HepG2 (cell line): Measurements from ENCODE around the gene NEAT1. TPM values are rescaled to one million over a fixed set of nuclear protein-coding genes. Genes with fewer than 3 reads are reported as not detected.

Experiments
- ASH2L ChIP-seq: fragments of 300-600, 200-600 bp; sonication (generic); IDR thresholded peaks from 2 replicates; pipeline ENCODE4 v1.7.0; 2017; ENCODE audit warnings: low read depth, mild to moderate bottlenecking, moderate library complexity, mixed read lengths, low read length; ENCODE audit not compliant: insufficient read length
- DMAP1 ChIP-seq: IDR thresholded peaks from 2 replicates; pipeline ENCODE4 v1.6.1; 2016
- MAFK ChIP-seq, 2 experiments: IDR thresholded peaks in 1 of 2; conservative IDR thresholded peaks in 1 of 2; 2 replicates each; pipeline ENCODE4 v1.6.1; 2011; ENCODE audit warnings: improper control_type of control experiment in 2 of 2, low read length in 2 of 2
- PRPF4 ChIP-seq: fragments of 200-400 bp; formaldehyde crosslinking; IDR thresholded peaks from 2 replicates; pipeline ENCODE4 v1.6.1; 2016; ENCODE audit warnings: low read length, low read depth; ENCODE audit not compliant: poor library complexity, severe bottlenecking
- RFXANK ChIP-seq: IDR thresholded peaks from 2 replicates; pipeline ENCODE4 v1.6.1; 2016
- ZFYVE20 ChIP-seq: sonication (generic); formaldehyde crosslinking; IDR thresholded peaks from 2 replicates; pipeline ENCODE4 v1.8.0; 2023; ENCODE audit warnings: low read depth, mild to moderate bottlenecking, moderate library complexity, missing genetic modification reagents, borderline replicate concordance
- ZNF160 ChIP-seq: sonication (generic); formaldehyde crosslinking; IDR thresholded peaks from 2 replicates; pipeline ENCODE4 v1.8.0; 2022; ENCODE audit warnings: mild to moderate bottlenecking, inconsistent platforms, missing genetic modification reagents
- ZNF225 ChIP-seq: sonication (generic); formaldehyde crosslinking; IDR thresholded peaks from 2 replicates; pipeline ENCODE4 v1.4.0; 2020; ENCODE audit warnings: mild to moderate bottlenecking, missing genetic modification reagents
- ZSCAN29 ChIP-seq: sonication (generic); formaldehyde crosslinking; conservative IDR thresholded peaks from 2 replicates; pipeline ENCODE4 v1.4.0; 2020; ENCODE audit warnings: mild to moderate bottlenecking, missing genetic modification reagents
- polyA plus RNA-seq, 8 experiments: library from polyadenylated mRNA; depleted of rRNA in 3 of 8; stranded (reverse) in 7 of 8; unstranded in 1 of 8; fragments of >200 nt; fragmentation: Illumina TruSeq in 4 of 8; extraction: Trizol in 4 of 8; gene quantifications; 2 replicates each; pipeline versions ENCODE4 v1.2.1 to v1.2.3, GENCODE V29; 2011 to 2016; ENCODE audit warnings: low read depth in 4 of 8, missing spikeins in 1 of 8, mixed read lengths in 1 of 8; ENCODE audit not compliant: insufficient read depth in 1 of 8
- total RNA-seq, 5 experiments: library from RNA; depleted of rRNA; stranded (reverse); fragments of >200 nt; fragmentation: Illumina TruSeq; extraction: Trizol; gene quantifications; 2 replicates each; pipeline ENCODE4 v1.2.3, GENCODE V29; 2016; ENCODE audit warnings: low read depth in 1 of 5
- TF ChIP-seq, protein P1 (sequence below): sonication (generic); formaldehyde crosslinking; IDR thresholded peaks from 2 replicates; pipeline ENCODE4 v1.4.0; 2020; ENCODE audit warnings: missing genetic modification reagents
- TF ChIP-seq, protein P2 (sequence below): fragments of 450-650 bp; IDR thresholded peaks from 2 replicates; pipeline ENCODE4 v1.6.1; 2016
- TF ChIP-seq, protein P3 (sequence below): conservative IDR thresholded peaks from 2 replicates; pipeline ENCODE4 v1.6.1; 2018; ENCODE audit warnings: missing genetic modification reagents
- TF ChIP-seq, protein P4 (sequence below): sonication (generic); formaldehyde crosslinking; IDR thresholded peaks from one replicate; pipeline ENCODE4 v1.5.1; 2020; ENCODE audit warnings: mild to moderate bottlenecking, missing genetic modification reagents; ENCODE audit errors: not compliant biosample characterization
- TF ChIP-seq, protein P5 (sequence below): IDR thresholded peaks from 2 replicates; pipeline ENCODE4 v1.6.1; 2016; ENCODE audit warnings: mild to moderate bottlenecking, missing biosample characterization, missing genetic modification reagents

Gene NEAT1
- total and polyA plus RNA-seq, 2 of the 13 experiments (the other 11 are each of a cell fraction or from before 2014, with no cell fraction given) = 20.5 to 41.2 TPM

DNA sequence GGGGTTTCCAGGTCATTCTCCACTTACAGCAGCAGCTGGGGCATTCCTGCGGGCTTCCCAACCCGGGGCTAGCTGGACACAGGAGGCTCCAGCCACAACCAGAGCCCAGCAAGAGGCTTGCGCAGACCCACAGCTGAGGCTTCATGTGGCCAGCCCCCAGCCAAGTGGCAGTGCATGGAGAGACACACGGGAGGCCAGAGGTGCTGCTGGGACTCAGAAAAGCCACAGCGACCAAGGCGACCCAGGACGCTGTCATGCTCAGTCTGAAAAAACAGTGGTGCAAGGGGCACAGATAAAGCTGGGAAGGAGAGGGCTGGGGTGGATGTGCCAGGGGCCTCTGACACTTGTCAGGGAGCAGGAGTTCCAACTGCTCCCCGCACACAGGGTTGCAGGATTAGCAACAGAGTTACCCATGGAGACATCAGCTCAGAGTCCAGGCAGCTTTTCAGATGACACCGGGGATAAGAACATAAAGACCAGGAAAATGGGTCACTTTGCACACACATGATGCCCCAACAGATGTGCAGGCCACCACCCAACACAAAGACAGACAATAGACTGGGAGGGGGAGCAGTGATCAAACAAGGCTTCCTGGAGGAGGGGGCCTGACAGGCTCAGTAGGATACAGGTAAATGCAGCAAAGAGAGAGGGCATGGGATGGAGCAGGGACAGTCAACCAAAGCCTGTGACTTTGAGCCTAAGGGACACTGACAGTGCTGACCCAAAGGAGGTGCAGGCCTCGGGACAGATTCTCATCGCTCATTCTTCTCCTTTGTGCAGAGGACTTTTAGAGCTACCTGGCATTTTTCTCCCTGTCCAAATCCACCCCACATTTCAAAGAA is 6.9 kb upstream of the NEAT1 start (continued):
- no peak for TF ChIP-seq ZFYVE20 (CRISPR knock-in tag)
- TF ChIP-seq ZNF225 (CRISPR knock-in tag) = no peak
- TF ChIP-seq, protein P1, sequence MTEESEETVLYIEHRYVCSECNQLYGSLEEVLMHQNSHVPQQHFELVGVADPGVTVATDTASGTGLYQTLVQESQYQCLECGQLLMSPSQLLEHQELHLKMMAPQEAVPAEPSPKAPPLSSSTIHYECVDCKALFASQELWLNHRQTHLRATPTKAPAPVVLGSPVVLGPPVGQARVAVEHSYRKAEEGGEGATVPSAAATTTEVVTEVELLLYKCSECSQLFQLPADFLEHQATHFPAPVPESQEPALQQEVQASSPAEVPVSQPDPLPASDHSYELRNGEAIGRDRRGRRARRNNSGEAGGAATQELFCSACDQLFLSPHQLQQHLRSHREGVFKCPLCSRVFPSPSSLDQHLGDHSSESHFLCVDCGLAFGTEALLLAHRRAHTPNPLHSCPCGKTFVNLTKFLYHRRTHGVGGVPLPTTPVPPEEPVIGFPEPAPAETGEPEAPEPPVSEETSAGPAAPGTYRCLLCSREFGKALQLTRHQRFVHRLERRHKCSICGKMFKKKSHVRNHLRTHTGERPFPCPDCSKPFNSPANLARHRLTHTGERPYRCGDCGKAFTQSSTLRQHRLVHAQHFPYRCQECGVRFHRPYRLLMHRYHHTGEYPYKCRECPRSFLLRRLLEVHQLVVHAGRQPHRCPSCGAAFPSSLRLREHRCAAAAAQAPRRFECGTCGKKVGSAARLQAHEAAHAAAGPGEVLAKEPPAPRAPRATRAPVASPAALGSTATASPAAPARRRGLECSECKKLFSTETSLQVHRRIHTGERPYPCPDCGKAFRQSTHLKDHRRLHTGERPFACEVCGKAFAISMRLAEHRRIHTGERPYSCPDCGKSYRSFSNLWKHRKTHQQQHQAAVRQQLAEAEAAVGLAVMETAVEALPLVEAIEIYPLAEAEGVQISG (CRISPR knock-in tag) = no peak
- TF ChIP-seq, protein P2, sequence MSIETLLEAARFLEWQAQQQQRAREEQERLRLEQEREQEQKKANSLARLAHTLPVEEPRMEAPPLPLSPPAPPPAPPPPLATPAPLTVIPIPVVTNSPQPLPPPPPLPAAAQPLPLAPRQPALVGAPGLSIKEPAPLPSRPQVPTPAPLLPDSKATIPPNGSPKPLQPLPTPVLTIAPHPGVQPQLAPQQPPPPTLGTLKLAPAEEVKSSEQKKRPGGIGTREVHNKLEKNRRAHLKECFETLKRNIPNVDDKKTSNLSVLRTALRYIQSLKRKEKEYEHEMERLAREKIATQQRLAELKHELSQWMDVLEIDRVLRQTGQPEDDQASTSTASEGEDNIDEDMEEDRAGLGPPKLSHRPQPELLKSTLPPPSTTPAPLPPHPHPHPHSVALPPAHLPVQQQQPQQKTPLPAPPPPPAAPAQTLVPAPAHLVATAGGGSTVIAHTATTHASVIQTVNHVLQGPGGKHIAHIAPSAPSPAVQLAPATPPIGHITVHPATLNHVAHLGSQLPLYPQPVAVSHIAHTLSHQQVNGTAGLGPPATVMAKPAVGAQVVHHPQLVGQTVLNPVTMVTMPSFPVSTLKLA = no peak
- TF ChIP-seq MAFK (conservative IDR thresholded peaks at IDR 0.05 in 1 of 2, IDR thresholded peaks at IDR 0.05 in 1 of 2; ENCODE audit: low read length in 2 of 2) = no peak
- TF ChIP-seq, protein P3, sequence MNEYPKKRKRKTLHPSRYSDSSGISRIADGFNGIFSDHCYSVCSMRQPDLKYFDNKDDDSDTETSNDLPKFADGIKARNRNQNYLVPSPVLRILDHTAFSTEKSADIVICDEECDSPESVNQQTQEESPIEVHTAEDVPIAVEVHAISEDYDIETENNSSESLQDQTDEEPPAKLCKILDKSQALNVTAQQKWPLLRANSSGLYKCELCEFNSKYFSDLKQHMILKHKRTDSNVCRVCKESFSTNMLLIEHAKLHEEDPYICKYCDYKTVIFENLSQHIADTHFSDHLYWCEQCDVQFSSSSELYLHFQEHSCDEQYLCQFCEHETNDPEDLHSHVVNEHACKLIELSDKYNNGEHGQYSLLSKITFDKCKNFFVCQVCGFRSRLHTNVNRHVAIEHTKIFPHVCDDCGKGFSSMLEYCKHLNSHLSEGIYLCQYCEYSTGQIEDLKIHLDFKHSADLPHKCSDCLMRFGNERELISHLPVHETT (CRISPR knock-in tag) = no peak
- TF ChIP-seq ZNF160 (CRISPR knock-in tag) = no peak
- 0 out of 2 replicates have a peak, but pooled peaks have one; percentile 18 for TF ChIP-seq ZSCAN29 (CRISPR knock-in tag)
- TF ChIP-seq ASH2L = no peak
- TF ChIP-seq, protein P4, sequence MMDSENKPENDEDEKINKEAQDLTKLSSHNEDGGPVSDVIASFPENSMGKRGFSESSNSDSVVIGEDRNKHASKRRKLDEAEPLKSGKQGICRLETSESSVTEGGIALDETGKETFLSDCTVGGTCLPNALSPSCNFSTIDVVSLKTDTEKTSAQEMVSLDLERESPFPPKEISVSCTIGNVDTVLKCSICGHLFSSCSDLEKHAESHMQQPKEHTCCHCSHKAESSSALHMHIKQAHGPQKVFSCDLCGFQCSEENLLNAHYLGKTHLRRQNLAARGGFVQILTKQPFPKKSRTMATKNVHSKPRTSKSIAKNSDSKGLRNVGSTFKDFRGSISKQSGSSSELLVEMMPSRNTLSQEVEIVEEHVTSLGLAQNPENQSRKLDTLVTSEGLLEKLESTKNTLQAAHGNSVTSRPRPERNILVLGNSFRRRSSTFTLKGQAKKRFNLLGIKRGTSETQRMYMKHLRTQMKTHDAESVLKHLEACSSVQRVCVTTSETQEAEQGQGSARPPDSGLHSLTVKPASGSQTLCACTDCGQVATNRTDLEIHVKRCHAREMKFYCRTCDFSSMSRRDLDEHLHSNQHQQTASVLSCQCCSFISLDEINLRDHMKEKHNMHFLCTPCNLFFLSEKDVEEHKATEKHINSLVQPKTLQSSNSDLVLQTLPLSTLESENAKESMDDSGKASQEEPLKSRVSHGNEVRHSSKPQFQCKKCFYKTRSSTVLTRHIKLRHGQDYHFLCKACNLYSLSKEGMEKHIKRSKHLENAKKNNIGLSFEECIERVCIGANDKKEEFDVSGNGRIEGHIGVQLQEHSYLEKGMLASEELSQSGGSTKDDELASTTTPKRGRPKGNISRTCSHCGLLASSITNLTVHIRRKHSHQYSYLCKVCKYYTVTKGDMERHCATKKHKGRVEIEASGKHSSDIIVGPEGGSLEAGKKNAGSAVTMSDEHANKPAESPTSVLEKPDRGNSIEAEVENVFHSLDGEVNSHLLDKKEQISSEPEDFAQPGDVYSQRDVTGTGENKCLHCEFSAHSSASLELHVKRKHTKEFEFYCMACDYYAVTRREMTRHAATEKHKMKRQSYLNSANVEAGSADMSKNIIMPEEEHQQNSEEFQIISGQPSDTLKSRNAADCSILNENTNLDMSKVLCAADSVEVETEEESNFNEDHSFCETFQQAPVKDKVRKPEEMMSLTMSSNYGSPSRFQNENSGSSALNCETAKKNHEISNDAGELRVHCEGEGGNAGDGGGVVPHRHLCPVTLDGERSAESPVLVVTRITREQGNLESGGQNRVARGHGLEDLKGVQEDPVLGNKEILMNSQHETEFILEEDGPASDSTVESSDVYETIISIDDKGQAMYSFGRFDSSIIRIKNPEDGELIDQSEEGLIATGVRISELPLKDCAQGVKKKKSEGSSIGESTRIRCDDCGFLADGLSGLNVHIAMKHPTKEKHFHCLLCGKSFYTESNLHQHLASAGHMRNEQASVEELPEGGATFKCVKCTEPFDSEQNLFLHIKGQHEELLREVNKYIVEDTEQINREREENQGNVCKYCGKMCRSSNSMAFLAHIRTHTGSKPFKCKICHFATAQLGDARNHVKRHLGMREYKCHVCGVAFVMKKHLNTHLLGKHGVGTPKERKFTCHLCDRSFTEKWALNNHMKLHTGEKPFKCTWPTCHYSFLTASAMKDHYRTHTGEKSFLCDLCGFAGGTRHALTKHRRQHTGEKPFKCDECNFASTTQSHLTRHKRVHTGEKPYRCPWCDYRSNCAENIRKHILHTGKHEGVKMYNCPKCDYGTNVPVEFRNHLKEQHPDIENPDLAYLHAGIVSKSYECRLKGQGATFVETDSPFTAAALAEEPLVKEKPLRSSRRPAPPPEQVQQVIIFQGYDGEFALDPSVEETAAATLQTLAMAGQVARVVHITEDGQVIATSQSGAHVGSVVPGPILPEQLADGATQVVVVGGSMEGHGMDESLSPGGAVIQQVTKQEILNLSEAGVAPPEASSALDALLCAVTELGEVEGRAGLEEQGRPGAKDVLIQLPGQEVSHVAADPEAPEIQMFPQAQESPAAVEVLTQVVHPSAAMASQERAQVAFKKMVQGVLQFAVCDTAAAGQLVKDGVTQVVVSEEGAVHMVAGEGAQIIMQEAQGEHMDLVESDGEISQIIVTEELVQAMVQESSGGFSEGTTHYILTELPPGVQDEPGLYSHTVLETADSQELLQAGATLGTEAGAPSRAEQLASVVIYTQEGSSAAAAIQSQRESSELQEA (CRISPR knock-in tag) = no peak
- TF ChIP-seq DMAP1 (CRISPR knock-in tag) = 0 out of 2 replicates have a peak, but pooled peaks have one; percentile 5
- TF ChIP-seq RFXANK (CRISPR knock-in tag) = no peak
- TF ChIP-seq, protein P5, sequence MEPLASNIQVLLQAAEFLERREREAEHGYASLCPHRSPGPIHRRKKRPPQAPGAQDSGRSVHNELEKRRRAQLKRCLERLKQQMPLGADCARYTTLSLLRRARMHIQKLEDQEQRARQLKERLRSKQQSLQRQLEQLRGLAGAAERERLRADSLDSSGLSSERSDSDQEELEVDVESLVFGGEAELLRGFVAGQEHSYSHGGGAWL = no peak
- no peak for TF ChIP-seq PRPF4
